Mammary epithelial cell (primary cell): ENCODE results near the gene ENOX1.

Experiments
- CTCF ChIP-seq, 2 donors: IDR thresholded peaks in 1 of 2; conservative IDR thresholded peaks in 1 of 2; 2 replicates each; pipeline ENCODE4 v1.5.1; 2011 to 2012; ENCODE audit warnings: inconsistent platforms in 2 of 2, low read length in 2 of 2, mild to moderate bottlenecking in 2 of 2, control low read depth in 1 of 2, low read depth in 1 of 2; ENCODE audit not compliant: insufficient read depth in 1 of 2; ENCODE audit errors: extremely low read depth in 1 of 2
- EZH2 ChIP-seq: IDR thresholded peaks from 2 replicates; pipeline ENCODE4 v1.6.1; 2012; ENCODE audit warnings: low read length, inconsistent platforms, borderline replicate concordance

GRCh38 chr13:43492745-43493144 lies 294.0 kb downstream of the ENOX1 start:
- TF ChIP-seq CTCF (conservative IDR thresholded peaks at IDR 0.05 in 1 of 2, IDR thresholded peaks at IDR 0.05 in 1 of 2; ENCODE audit: extremely low read depth in 1 of 2, insufficient read depth in 1 of 2, low read depth in 1 of 2, low read length in 2 of 2) (no peak), EZH2 (no peak)
